Panc1 (cell line): Measurements from ENCODE around the gene WDR64.

Source experiments
- TCF7L2 ChIP-seq: IDR thresholded peaks from 2 replicates; pipeline ENCODE4 v1.6.1; 2011; ENCODE audit warnings: mild to moderate bottlenecking, low read depth, low read length, inconsistent platforms
- TF ChIP-seq, protein P1 (sequence below): fragments of 450-650 bp; IDR thresholded peaks from 2 replicates; pipeline ENCODE4 v1.5.1; 2017; ENCODE audit warnings: mild to moderate bottlenecking

DNA sequence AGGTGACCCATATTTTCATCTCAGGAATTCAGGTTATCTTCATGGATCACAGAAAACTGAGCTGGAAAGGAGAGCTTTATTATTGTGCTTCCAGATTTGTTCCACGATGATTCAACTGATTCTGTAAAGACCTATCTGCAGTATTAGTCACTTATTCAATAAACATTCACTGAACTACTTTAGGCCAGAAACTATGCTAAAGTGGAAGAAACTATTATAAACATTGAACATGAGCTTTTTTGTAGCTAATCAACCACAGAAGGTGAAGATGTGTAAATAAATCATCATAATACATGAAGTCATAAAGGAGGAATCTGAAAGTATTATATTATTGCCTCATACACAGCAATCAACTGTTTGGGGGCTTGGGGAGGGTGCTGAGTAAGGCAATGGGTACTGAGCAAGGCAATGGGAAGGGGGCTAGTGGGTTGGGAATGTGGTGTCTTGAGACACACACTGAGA is 165.3 kb downstream of the WDR64 start:
- TF ChIP-seq, protein P1, sequence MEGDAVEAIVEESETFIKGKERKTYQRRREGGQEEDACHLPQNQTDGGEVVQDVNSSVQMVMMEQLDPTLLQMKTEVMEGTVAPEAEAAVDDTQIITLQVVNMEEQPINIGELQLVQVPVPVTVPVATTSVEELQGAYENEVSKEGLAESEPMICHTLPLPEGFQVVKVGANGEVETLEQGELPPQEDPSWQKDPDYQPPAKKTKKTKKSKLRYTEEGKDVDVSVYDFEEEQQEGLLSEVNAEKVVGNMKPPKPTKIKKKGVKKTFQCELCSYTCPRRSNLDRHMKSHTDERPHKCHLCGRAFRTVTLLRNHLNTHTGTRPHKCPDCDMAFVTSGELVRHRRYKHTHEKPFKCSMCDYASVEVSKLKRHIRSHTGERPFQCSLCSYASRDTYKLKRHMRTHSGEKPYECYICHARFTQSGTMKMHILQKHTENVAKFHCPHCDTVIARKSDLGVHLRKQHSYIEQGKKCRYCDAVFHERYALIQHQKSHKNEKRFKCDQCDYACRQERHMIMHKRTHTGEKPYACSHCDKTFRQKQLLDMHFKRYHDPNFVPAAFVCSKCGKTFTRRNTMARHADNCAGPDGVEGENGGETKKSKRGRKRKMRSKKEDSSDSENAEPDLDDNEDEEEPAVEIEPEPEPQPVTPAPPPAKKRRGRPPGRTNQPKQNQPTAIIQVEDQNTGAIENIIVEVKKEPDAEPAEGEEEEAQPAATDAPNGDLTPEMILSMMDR = no peak
- TF ChIP-seq TCF7L2 = no peak
